CD4-positive, alpha-beta T cell (primary cell): ENCODE results near the gene PEX3. TPM values are rescaled to one million over a fixed set of nuclear protein-coding genes. Genes with fewer than 3 reads are reported as not detected.

Source experiments
- ATAC-seq: fragments of 200-7000 bp; cut with Tn5 transposase; one replicate; pipeline ENCODE4 v1.10.0; 2022; ENCODE audit warnings: mild to moderate bottlenecking; ENCODE audit not compliant: poor library complexity
- CTCF ChIA-PET: fragments of 350-600 bp; sonication (Branson Sonifier 250); formaldehyde crosslinking; loops from one replicate; lab custom pipeline; 2021; ENCODE audit warnings: antibody characterized with exemption, inconsistent platforms; lab: Charles Lee
- POLR2A ChIA-PET: fragments of 350-600 bp; sonication (Branson Sonifier 250); formaldehyde crosslinking; loops from one replicate; lab custom pipeline; 2021; ENCODE audit warnings: antibody characterized with exemption, inconsistent platforms; lab: Charles Lee
- DNase-seq, 14 experiments: peaks; one replicate each; pipeline ENCODE4 v3.0.0-alpha.2; 2013 to 2020; ENCODE audit warnings: mixed read lengths in 2 of 14
- H3K27ac ChIP-seq, 2 donors: one replicate each; pipeline versions ENCODE4 v1.5.1 to v1.7.0; 2013; ENCODE audit warnings: low read length in 2 of 2, low read depth in 1 of 2, mild to moderate bottlenecking in 1 of 2
- H3K27me3 ChIP-seq, 2 experiments: 1 replicate in 1 of 2; 2 replicates in 1 of 2; pipeline versions ENCODE4 v1.6.1 to v1.7.0; 2013; ENCODE audit warnings: low read length in 2 of 2, control low read depth in 1 of 2, mild to moderate bottlenecking in 1 of 2, moderate library complexity in 1 of 2; ENCODE audit not compliant: insufficient read depth in 2 of 2, control insufficient read depth in 1 of 2
- H3K36me3 ChIP-seq: one replicate; pipeline ENCODE4 v1.6.1; 2013; ENCODE audit warnings: low read length, control low read depth; ENCODE audit not compliant: insufficient read depth
- H3K4me1 ChIP-seq: one replicate; pipeline ENCODE4 v1.6.1; 2013; ENCODE audit warnings: low read length, control low read depth; ENCODE audit not compliant: insufficient read depth
- H3K4me3 ChIP-seq: one replicate; pipeline ENCODE4 v1.5.1; 2013; ENCODE audit warnings: mild to moderate bottlenecking, low read length, moderate library complexity
- H3K9me3 ChIP-seq, 2 experiments: 1 replicate in 1 of 2; 2 replicates in 1 of 2; pipeline versions ENCODE4 v1.6.1 to v1.7.0; 2013; ENCODE audit warnings: low read length in 2 of 2, mild to moderate bottlenecking in 2 of 2, control low read depth in 1 of 2, moderate library complexity in 1 of 2; ENCODE audit not compliant: control insufficient read depth in 1 of 2, insufficient read depth in 1 of 2
- H3K27ac Mint-ChIP-seq: one replicate; pipeline ENCODE4 v1.8.0; 2020; ENCODE audit warnings: mixed read lengths
- H3K27me3 Mint-ChIP-seq: one replicate; pipeline ENCODE4 v1.8.0; 2021; ENCODE audit warnings: mixed read lengths
- H3K36me3 Mint-ChIP-seq: one replicate; pipeline ENCODE4 v1.8.0; 2021; ENCODE audit warnings: low read depth, mixed read lengths
- H3K4me1 Mint-ChIP-seq: one replicate; pipeline ENCODE4 v1.8.0; 2021; ENCODE audit warnings: low read depth, mixed read lengths
- H3K4me3 Mint-ChIP-seq: one replicate; pipeline ENCODE4 v1.8.0; 2020; ENCODE audit warnings: mild to moderate bottlenecking, mixed read lengths
- H3K9me3 Mint-ChIP-seq: one replicate; pipeline ENCODE4 v1.8.0; 2020; ENCODE audit warnings: mixed read lengths
- intact Hi-C, 2 experiments: fragments of 100-400 bp; cut with DNase I in 1 of 2; cut with micrococcal nuclease in 1 of 2; formaldehyde crosslinking; loops; one replicate each; pipeline versions ENCODE4 v1.15.1 to v1.9.0; 2023 to 2025; cut with DNase I, micrococcal nuclease
- total RNA-seq, 174 experiments: library from RNA in 2 of 174; stranded (reverse) in 2 of 174; gene quantifications; one replicate each; pipeline ENCODE4 v1.2.3 and lab custom pipeline; 2021 to 2026
- TF ChIP-seq, protein P1 (sequence below): fragments of 200-600 bp; IDR thresholded peaks from one replicate; pipeline ENCODE4 v1.8.0; 2022; ENCODE audit warnings: antibody characterized with exemption, mild to moderate bottlenecking

PEX3 gene
- total RNA-seq, 2 experiments from 2014 or later, result 7.3 to 9.7 TPM

DNA sequence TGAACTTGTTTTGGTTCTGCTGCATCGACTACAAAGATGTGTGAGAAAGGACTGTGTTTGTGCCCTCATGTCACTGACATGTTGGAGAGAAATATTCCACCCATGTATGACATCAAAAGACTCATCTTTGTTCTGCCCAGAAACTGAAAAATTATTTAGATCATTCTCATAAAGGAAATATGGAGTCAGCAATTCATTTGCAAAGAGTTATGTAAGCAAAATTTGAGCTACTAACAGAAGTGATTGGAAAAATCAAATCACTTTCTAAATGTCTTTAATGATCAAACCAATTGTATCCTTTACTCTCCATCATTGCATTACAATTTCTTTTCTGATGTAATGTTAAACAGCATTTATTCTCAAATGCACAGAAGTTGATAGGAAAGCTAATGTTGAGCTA lies 19.4 kb upstream of the PEX3 start:
- ChIA-PET POLR2A (no interaction called here), CTCF (no interaction called here)
- TF ChIP-seq, protein P1, sequence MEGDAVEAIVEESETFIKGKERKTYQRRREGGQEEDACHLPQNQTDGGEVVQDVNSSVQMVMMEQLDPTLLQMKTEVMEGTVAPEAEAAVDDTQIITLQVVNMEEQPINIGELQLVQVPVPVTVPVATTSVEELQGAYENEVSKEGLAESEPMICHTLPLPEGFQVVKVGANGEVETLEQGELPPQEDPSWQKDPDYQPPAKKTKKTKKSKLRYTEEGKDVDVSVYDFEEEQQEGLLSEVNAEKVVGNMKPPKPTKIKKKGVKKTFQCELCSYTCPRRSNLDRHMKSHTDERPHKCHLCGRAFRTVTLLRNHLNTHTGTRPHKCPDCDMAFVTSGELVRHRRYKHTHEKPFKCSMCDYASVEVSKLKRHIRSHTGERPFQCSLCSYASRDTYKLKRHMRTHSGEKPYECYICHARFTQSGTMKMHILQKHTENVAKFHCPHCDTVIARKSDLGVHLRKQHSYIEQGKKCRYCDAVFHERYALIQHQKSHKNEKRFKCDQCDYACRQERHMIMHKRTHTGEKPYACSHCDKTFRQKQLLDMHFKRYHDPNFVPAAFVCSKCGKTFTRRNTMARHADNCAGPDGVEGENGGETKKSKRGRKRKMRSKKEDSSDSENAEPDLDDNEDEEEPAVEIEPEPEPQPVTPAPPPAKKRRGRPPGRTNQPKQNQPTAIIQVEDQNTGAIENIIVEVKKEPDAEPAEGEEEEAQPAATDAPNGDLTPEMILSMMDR, result no peak
- Mint-ChIP-seq H3K9me3 (no peaks in the 10 kb centered on the region), H3K4me3 (no peak overlapping the region), H3K4me1 (no peaks in the 10 kb centered on the region), H3K36me3 (peaks cover 19% of the 10 kb centered on the region), H3K27ac (no peak overlapping the region), H3K27me3 (no peaks in the 10 kb centered on the region)
- H3K9me3 ChIP-seq, result no peaks in the 10 kb centered on the region
- no peak overlapping the region for H3K4me3 ChIP-seq
- no peak overlapping the region for H3K27ac ChIP-seq
- no peaks in the 10 kb centered on the region for H3K4me1 ChIP-seq
- no peaks in the 10 kb centered on the region for H3K27me3 ChIP-seq
- no peak for DNase-seq
- no peak for ATAC-seq
- intact Hi-C loops, result no loop called here
- H3K36me3 ChIP-seq, result peaks cover 2% of the 10 kb centered on the region

DNA sequence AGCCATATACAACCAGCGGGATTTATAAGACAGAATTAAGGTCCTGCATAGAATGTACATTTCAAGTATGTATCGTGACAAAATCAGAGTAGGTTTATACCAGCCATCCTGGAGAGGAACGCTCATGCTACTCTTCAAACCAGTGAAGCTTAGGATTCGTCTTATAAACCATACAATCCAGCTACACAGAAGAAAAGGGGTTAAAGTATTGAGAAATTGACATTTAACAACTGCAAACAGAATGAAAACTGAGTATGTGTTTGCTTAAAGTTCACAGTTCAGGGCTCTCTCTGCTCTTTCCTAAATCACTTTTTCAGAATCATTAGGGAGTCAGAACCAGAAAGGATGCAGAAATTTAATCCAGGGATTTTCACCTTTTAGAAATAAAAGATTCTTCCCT lies 18.0 kb upstream of the PEX3 start:
- TF ChIP-seq, protein P1, result no peak
- ChIA-PET CTCF (interaction anchor here (0.5 to 1.4 kb wide), 2 partner anchors 11 to 97 kb away, joined by 3 to 5 read pairs; no protein-coding TSS in a partner anchor), POLR2A (no interaction called here)
- no peak for ATAC-seq
- H3K4me3 ChIP-seq, result no peak overlapping the region
- Mint-ChIP-seq H3K27ac (no peak overlapping the region), H3K4me3 (no peak overlapping the region), H3K27me3 (no peaks in the 10 kb centered on the region), H3K9me3 (no peaks in the 10 kb centered on the region), H3K36me3 (peaks cover 25% of the 10 kb centered on the region), H3K4me1 (no peaks in the 10 kb centered on the region)
- no peak for DNase-seq
- intact Hi-C loops, result no loop called here
- H3K27ac ChIP-seq, result no peak overlapping the region
- H3K36me3 ChIP-seq, result peaks cover 6% of the 10 kb centered on the region
- no peaks in the 10 kb centered on the region for H3K27me3 ChIP-seq
- H3K9me3 ChIP-seq, result no peaks in the 10 kb centered on the region
- H3K4me1 ChIP-seq, result no peaks in the 10 kb centered on the region

DNA sequence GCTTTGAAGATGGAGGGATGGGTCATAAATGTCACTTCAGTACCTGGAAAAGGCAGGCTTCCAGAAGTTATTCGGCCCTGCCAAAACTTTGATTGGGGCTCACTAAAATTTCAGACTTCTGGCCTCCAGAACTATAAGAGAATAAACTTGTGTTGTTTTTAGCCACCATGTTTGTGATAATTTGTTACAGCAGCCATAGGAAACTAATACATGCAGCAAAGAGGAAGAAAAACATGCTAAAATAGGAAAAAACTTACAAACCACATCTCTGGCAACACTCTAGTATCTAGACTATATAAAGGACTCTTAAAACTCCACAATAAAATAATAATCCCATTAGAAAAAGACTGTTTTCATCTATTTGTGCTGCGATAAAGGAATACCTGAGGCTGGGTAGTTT lies 9.6 kb upstream of the PEX3 start:
- DNase-seq (no peak), ATAC-seq (no peak)
- H3K36me3 Mint-ChIP-seq, result peaks cover 53% of the 10 kb centered on the region
- intact Hi-C loops, result loop anchor here in 1 of 2 experiments (10.0 kb wide), 1 partner anchor 386 kb away; no protein-coding TSS in a partner anchor
- Histone ChIP-seq H3K27ac (no peak overlapping the region), H3K9me3 (no peaks in the 10 kb centered on the region), H3K4me3 (no peak overlapping the region), H3K27me3 (no peaks in the 10 kb centered on the region), H3K4me1 (no peaks in the 10 kb centered on the region), H3K36me3 (peaks cover 11% of the 10 kb centered on the region)
- H3K4me1 Mint-ChIP-seq, result peaks cover 4% of the 10 kb centered on the region
- CTCF ChIA-PET, result no interaction called here
- H3K9me3 Mint-ChIP-seq, result no peaks in the 10 kb centered on the region
- H3K27ac Mint-ChIP-seq, result no peak overlapping the region
- POLR2A ChIA-PET, result no interaction called here
- H3K27me3 Mint-ChIP-seq, result no peaks in the 10 kb centered on the region
- TF ChIP-seq, protein P1, result no peak
- no peak overlapping the region for H3K4me3 Mint-ChIP-seq
